HG03342 (cell line): Measurements from ENCODE around the gene DLX4.
A peak's percentile ranks its signal among the peaks of the same experiment; 100 is the strongest.

Experiments
- ATAC-seq: cut with Tn5 transposase; IDR thresholded peaks from one replicate; pipeline ENCODE4 v1.9.1; 2021; ENCODE audit warnings: mild to moderate bottlenecking, moderate library complexity; ENCODE audit not compliant: unreplicated experiment

DLX4 gene

GRCh38 chr17:49986396-49987289, 17.7 kb downstream of the DLX4 start:
- ATAC-seq: no peak

GRCh38 chr17:49987290-49987585, 18.2 kb downstream of the DLX4 start:
- no peak for ATAC-seq

GRCh38 chr17:49987681-49988441, 18.9 kb downstream of the DLX4 start:
- no peak for ATAC-seq

DNA sequence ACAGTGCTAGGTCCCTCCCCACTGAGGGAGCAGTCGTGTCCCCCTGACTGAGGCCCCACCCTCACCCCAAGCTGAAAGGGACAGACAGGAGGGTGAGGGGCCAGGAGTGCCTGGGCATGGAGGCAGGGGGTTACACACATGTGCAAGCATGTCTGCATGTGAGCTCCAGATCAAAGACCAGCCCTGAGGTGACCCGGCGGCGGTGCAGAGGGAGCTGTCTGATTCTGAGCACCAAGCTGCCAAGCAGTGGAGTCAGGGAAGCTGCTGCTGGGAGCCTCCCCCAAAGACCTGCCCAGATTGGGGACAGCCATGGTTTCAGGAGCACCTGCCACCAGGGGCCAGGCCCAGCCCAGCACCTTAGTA, 20.5 kb downstream of the DLX4 start:
- no peak for ATAC-seq

DNA sequence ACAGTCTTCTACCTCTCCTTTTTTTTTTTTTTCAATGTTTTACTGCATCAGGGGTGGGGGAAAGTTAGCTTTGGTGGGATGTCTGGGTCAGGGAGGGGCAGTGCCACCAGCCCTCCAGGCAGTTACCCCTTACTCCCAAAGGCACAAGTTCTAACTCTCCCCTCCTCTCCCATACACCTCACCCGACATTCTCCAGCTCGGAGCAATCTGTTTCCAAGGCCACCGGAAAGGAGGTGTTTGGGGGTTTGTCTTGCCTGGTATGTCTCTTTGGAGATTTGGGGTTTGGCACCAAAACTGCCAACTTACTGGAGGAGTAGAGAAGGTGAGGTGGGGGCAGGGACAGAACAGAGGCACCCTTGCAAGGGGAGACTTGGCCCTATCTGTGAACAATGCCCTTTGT, 21.3 kb downstream of the DLX4 start:
- no peak for ATAC-seq

- no peak for ATAC-seq
Measured at GRCh38 chr17:49990921-49991320, 21.9 kb downstream of the DLX4 start.

GRCh38 chr17:49991409-49991808, 22.4 kb downstream of the DLX4 start:
- ATAC-seq: no peak

GRCh38 chr17:49992191-49992932, 23.4 kb downstream of the DLX4 start:
- no peak for ATAC-seq

DNA sequence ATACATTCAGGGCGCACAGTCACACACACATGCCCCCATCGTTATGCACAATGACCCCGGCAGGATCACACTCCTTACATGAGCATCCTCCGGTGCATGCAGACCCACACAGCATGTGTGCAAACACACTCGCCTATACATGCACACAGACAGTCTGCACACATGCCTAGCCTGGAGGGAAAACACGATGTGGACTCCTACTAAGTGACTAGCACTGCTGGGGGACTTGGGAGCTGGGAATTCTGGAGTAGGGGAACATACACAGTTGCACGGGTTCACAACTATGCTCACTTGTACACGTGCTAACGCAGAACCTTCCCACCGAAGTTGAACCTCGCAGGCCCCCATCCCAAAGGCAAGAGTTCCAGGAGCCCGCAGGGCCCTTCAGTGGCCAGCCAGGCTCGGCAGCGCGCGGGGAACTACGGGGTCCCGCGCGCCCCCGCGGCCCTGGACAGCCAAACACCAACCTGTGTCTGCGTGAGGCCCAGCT, 24.0 kb downstream of the DLX4 start:
- no peak for ATAC-seq

GRCh38 chr17:49993423-49994060, 24.6 kb downstream of the DLX4 start:
- ATAC-seq: no peak

GRCh38 chr17:49994085-49995054, 25.4 kb downstream of the DLX4 start:
- no peak for ATAC-seq

- no peak for ATAC-seq
Measured at GRCh38 chr17:49995055-49995738, 26.2 kb downstream of the DLX4 start, which contains the start of gene DLX3. DLX3 (minus strand) TSS chr17:49995224; CDS start chr17:49994998, 226 bp downstream.

GRCh38 chr17:49996121-49996494, 27.1 kb downstream of the DLX4 start:
- ATAC-seq: no peak

GRCh38 chr17:49996495-49997300, 27.7 kb downstream of the DLX4 start:
- ATAC-seq: no peak

DNA sequence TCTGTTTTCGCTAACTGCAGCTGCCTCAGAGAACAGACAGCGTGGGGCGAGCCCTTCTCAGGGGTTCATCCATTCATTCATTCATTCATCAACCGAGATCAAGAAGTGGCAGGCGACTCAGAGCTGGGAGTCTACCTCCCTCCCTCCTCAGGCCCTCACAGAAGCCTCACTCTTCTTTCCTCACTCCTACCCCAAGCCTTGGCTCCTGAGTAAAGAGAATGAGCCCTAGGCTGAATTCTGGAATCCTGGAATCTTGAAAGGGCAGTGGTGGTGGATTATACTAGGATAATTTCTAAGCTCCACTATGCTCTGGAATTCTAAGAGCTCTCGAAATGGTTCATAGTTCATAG, 28.3 kb downstream of the DLX4 start:
- ATAC-seq: no peak

DNA sequence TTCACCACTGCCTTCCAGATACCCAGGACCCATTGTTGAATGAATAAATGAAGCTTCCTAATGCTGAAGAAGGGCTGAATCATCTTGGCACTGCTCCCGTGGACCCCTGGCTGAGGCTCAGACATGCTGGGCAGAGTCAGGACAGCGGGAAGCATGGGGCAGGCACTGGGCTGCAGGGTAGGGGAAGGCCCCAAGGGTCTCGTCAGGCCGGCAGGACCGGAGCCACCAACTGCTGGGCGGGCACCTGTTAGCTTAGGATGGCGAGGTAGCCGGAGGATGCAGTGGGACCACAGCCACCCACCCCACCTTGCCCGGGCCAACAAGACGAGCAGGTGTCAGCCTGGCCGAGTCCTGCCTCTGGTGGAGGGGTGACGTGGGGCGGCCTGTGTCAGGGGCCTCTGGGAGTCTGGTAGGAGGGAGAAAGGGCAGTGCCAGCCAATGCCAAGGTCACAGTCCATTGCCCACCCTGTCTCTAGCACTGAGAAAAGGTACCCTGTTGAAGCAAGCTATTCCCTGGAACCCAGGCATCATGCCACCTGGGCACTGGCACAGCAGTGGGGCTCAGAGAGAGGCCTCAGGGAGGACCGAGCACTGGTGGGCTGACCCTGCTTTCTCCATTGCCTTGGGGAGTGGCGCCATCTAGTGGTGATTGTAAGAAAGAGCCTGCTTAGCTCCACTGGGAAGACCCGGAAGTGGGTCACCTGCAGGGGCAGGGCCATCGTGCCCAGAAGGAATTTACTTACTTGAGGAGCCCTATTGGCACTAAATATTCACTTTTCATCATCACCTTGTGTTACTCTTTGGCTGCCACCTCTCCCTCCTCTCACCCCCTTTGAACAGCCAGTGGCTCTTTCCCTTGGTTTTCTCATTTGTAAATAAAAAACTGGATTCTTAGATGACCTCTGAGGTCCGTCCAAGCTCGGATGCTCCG, 29.0 kb downstream of the DLX4 start:
- peak; percentile 67 for ATAC-seq

- ATAC-seq: no peak
Measured at GRCh38 chr17:49998836-49999511, 30.0 kb downstream of the DLX4 start.
